Esophagus squamous epithelium (tissue), 4 donors: Measurements from ENCODE around the gene CPEB3.
"Not testable (repeated sequence)": the region's sequence is repeated elsewhere in the genome, so short reads cannot be mapped to it uniquely, and the experiment has no call there.

Experiments
- CTCF ChIP-seq, 6 experiments: fragments of 450-650 bp in 4 of 6; fragments of 200-600 bp in 2 of 6; sonication (generic) in 2 of 6; IDR thresholded peaks; one replicate each; pipeline ENCODE4 v1.5.1; 2016 to 2019; ENCODE audit warnings: antibody characterized with exemption in 6 of 6, mild to moderate bottlenecking in 4 of 6, moderate library complexity in 4 of 6
- POLR2A ChIP-seq, 4 donors: fragments of 450-650 bp; IDR thresholded peaks; one replicate each; pipeline ENCODE4 v1.6.1; 2017; ENCODE audit warnings: antibody characterized with exemption in 4 of 4, mild to moderate bottlenecking in 4 of 4, moderate library complexity in 3 of 4

- not testable (repeated sequence) for TF ChIP-seq CTCF, POLR2A (IDR thresholded peaks at IDR 0.05)
Observed at GRCh38 chr10:92215222-92215621, 75.7 kb downstream of the CPEB3 start.
